HG03432 (cell line): ENCODE data around the gene VIPR2.
"Not testable (repeated sequence)": the region's sequence is repeated elsewhere in the genome, so short reads cannot be mapped to it uniquely, and the experiment has no call there.

ENCODE experiments used
- ATAC-seq: cut with Tn5 transposase; IDR thresholded peaks from one replicate; pipeline ENCODE4 v1.9.1; 2021; ENCODE audit warnings: mild to moderate bottlenecking, moderate library complexity; ENCODE audit not compliant: unreplicated experiment

The VIPR2 gene, protein sequence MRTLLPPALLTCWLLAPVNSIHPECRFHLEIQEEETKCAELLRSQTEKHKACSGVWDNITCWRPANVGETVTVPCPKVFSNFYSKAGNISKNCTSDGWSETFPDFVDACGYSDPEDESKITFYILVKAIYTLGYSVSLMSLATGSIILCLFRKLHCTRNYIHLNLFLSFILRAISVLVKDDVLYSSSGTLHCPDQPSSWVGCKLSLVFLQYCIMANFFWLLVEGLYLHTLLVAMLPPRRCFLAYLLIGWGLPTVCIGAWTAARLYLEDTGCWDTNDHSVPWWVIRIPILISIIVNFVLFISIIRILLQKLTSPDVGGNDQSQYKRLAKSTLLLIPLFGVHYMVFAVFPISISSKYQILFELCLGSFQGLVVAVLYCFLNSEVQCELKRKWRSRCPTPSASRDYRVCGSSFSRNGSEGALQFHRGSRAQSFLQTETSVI

DNA sequence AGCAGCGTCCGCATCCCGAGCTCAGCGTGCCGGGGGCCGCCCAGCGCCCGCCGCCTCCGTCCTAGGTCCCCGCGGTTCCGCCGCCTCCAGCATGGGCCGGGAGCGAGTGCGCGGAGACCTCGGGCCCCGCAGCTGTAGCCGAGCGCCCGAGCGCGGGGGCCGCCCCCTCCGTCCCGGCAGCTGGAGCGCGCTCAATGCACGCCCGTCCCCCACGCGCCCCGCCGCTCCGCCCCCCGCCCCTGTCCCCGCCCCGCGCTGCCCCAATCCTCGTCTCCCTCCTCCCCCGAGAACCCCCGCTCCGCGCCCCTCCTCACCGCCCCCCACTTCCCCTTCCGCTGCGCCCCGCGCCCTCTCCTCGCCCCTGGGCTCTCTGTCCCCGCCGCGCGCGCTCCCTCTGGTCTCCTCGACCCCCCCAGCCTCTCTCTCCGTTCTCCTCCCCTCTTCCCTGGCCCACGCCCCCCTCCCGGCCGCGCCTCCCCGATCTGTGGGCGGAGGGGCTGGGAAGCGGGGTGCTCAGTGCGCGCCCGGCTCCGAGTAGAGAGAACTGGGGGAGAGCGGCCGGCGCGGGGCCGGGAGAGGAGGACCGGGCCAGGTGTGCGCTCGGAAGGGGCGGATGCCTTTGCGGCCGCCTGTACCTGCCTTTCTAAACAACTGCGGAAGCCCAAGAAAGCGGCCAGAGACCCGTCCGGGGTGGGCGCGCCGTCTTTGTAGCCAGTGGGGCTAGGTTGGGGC, at the start of gene VIPR2:
TSS of gene VIPR2 (minus strand) at position 110 of the 732 bp plus-strand sequence. CDS start at position 14, 96 bp downstream.
- no peak for ATAC-seq

DNA sequence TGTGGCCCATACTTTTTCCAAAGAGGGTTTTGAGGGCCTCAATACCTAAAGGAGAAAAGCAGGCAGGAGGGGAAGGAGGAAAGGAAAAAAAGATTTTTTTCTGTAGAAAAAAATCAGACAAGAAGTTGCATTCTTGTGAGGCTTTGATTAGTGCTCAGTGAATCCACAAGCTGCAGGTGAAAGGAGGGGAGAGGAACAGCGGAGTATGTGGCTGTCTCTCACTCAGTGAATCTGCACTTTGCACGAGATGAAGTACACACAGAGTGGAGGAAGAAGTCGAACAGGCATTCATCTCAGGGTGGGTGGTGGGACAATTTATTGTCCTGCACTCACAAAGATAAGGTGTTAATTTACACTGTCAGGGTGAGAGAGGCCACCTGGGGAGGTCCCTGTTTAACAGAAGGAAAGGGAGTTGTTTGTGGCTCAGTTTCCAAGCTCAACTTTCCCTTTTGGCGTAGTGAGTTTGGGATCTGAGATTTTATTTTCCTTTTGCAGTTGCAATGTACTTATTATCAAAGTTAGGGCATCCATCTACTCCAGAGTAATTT, 49.0 kb upstream of the VIPR2 start:
- no peak for ATAC-seq

DNA sequence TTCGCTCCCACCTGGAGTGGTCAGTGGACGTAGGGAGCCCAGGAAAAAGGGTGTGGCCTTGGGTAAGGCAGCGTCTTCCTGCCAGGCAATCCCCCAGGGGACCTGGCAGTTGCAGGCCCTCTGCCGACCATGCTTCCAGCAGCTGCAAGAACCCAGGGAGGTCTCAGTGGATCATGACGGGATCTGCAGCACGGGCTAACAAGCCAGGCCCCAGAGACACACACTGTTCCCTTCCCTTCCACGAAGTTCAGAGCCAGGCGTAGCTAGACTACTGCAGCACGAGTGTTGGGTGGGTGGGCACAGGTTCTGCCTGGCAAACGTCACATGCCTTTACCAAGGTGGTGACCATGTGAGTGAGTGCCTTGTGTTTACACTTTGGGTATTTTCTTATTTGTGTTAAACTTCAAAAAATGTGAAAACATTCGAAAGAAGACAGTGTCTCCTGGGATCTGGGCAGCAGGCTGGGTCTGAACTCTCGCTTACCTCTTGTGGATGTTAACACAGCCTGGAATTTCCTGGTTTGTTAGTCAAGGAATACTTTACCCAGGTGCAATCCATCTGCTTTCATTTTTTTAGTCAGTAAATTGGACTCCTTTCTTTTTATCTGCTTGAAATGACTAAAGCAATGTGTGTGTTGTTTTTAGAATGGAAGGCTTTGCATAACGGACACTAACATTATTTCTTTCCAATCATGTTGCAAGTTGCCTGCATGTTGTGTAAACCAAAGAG, 48.2 kb upstream of the VIPR2 start:
- ATAC-seq = no peak

DNA sequence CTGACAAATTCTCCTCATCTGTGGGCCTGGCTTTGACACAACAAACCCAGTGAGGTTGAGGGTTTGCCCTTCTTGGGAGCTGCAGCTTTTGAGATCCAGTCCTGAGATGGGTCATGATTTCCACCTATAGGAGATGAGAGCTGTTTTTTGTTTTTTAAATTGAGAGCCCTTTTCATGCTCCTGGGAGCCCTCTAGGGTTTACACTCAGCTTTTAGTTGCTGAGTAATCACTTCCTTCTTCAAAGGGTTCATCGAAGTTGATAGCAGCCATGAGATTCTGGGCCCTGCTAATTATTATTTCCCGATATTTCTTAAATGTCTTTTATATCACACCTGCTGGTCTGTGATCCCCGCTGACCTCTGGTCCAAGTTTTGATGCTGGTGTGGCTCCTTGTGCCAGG, 47.3 kb upstream of the VIPR2 start:
- no peak for ATAC-seq

DNA sequence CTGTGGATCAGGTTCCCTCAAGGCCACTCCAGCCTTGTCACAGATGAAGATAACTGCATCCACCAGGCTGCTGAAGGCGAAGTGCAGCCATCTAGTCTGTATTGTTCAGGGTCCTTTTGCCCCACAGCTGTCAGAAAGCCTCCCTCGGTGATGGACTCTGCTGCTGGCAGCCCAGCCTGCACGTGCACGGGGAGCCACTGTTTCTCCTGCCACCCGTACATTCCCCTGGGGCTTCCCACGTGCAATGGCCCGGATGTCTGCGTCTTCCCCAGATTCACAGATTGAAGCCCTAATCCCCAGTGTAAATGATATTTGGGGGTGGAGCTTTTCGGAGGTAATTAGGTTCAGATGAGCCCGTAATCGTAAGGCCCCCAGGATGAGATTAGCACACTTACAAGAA, 46.6 kb upstream of the VIPR2 start:
- ATAC-seq = no peak

DNA sequence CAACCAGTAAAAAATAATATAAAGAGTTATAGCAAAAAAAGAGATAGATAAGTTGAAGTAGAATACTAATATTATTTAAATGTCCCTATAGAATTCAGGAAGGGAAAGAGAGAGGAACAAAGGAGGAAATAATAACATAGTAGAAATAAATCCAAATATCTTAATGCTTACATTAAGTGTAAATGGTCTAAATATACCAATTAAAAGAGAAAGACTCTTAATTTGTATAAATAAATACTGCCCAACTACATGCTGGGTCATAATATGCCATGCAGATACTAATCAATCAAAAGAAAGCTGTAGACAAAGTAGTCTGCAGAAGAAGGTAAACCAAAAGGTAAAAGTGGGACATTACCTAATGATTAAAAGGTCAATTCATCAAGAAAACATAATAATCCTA, 43.3 kb upstream of the VIPR2 start:
- no peak for ATAC-seq

DNA sequence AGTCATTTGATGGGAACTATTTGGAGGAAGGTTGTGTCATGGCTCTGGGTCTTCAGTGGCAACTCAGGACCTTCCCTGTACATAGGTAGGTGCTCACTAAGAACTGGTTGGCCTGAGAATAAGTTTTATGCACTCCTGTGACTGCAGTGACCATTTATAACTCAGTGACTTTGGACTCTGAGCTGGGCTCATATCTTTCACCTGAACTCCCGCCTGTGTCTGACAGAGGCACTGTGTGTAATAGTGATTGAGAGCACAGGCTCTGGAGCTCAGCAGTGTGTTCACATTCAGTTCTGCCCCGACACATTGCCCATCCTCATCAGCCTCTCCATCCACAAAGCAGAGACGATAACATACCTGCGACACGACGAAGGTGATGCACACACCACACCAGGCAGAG, 34.6 kb upstream of the VIPR2 start:
- no peak for ATAC-seq

DNA sequence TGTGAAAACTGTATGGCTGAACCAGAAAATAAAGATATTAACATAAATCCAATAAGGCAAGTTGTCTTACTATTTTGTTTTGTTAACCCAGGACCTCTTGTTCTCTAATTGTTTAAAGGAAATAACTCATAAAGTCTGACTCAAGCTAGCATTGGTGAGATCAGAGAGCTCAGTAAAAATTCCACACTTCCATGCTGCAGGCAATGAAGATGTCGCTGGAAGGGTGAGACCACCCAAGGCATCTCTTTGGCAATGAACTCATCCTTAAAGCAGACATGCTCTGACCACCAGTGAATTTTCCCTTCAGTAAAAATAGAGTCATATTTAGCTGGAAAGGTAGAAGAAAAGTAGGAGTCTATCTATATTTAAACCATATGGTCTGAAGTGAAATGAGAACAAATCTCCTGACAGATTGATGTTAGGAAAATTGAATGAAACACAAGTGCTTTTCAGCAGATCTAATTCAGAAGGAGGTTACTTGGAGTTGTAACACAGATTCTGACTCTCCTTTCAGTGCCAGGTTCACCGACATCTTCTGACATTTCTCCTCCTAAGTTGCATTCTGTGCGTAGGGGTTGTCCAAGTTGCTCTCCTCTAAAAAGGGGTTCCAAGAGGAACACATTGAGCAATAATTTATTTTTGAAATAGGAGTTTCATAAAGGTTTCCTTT, 32.8 kb upstream of the VIPR2 start:
- no peak for ATAC-seq

DNA sequence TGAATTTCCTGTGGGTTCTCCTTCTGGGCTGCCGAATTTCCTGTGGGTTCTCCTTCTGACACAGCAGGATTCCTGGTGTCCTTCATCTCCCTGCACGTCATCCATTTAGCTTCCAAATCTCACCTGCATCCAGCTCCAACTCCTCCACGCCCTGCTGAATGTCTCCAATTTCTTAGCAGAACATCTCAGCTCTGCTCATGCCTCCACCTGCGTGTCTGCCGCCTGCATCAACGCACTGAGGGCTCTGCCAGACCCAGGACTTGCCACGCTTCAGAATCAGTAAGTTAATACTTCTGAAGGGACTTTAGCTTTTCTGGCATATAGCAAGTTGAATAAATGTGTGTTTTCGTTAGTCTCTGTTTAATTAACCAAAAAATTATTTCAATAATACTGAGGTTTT, 31.1 kb upstream of the VIPR2 start:
- no peak for ATAC-seq

DNA sequence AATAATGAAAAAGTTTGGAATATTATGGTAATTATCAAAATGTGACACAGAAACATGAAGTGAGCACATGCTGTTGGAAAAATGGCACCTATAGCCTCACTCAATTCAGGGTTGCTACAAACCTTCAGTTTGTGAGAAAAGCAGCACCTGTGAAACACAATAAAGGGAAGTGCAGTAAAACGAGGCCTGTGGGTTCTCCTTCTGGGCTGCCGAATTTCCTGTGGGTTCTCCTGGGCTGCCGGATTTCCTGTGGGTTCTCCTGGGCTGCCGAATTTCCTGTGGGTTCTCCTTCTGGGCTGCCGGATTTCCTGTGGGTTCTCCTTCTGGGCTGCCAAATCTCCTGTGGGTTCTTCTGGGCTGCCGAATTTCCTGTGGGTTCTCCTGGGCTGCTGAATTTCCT, 30.4 kb upstream of the VIPR2 start:
- ATAC-seq = not testable (repeated sequence)

DNA sequence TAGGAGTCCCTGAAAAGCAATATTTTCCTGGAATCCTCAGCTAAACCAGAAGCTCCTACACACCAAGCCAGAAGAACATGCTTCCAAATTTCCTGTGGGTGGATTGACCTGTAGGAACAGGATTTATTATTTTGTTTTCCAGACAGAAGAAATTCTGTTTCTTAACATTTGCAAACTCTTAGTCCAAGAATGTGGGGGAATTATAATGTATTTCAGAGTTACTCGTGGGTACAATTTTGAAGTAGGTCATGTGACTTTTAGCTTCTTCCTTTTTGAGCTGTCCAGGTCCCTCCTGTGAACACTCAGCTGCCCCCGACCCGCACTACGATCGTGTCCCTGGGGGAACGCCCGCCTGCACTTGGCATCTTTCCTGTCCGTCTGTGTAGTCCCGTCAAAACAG, 27.7 kb upstream of the VIPR2 start:
- no peak for ATAC-seq

DNA sequence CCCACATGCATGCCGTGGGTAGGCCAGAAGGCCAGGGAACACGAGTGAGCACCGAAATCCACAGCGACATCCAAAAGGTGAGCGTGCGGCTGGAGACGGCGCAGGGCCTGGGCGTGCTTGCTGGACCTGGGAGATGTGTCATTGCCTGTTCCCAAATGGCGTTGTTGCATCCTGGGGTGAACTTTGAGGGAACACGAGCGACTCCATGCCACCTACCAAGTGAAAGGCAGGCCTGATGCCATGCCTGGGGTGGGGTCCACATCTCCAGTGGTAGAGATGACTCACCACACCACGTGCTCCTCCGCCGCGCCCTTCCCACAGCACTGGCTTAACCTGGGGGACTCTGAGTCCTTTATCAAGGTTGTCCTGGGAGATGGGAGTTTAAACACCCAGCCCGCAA, 24.7 kb upstream of the VIPR2 start:
- ATAC-seq = no peak

DNA sequence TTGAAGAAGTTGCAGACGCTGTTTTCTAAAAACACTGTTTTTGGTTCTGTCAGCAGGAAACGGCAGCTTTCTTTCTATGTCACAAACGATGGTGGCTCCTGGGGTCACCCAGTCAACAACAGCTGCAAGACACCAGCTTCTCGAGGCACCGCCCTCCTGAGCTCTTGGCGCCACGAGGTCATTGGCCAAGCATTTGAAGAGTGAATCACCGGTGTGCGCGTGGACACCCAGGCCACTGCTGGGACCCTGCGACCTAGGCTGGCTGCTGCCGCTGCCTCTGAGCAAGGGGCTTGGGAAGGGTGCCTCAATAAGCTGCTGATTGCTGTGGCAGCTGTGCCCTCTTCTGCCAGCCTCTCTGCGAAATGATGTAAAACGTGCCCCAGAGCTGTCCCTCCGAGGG, 22.5 kb upstream of the VIPR2 start:
- ATAC-seq = no peak

DNA sequence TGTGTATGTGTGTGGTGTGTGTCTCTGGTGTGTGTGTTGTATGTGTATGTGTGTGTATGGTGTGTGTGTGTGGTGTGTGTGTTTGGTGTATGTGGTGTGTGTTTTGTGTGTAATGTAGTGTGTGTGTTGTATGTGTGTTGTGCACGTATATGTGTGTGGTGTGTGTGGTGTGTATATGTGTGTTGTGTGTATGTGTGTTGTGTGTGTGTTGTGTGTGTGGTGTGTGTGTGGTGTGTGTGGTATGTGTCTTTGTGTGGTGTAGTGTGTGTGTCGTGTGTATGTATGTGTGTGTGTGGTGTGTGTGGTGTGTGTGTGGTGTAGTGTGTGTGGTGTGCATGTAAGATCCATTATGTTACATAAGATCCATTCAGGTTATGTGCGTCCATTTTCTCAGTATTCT, 21.9 kb upstream of the VIPR2 start:
- ATAC-seq = no peak

DNA sequence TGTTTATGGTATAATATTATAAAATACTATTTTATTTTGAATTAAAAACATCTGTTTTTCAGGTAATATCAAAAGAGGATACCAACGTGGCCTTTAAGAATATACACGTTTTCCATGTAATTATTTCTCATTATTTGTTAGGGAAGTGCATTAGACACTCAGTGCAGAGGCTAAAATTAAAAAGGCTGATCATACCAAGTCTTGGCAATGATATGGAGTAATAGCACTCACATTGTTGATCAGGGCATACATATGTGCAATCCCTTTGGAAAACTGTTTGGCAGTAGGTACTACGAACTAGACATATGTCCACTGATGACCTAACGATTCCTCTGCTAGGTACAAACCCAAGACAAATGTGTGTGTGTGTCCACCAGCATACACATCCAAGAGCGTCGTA, 20.7 kb upstream of the VIPR2 start:
- no peak for ATAC-seq

DNA sequence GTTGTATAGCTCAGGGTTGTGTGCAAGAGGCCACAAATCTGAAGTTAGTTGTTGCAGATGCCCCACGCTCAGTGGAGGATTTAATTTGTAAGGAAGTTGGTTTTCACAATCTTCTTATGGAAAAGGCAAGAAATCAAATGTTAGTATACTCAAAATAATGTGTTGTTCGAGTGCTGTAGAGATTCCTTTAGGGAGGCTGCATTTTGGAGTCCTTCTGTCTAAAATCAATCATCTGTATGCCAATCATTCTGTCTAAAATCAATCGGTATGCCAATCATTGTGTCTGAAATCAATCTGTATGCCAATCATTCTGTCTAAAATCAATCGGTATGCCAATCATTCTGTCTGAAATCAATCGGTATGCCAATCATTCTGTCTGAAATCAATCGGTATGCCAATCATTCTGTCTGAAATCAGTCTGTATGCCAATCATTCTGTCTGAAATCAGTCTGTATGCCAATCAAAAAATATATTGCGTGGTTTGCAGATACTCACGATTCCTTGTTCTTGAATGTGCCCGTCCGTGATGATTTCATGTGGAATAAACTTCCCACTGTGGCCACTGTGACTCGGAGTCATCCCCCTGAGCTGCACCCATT, 19.1 kb upstream of the VIPR2 start:
- not testable (repeated sequence) for ATAC-seq

DNA sequence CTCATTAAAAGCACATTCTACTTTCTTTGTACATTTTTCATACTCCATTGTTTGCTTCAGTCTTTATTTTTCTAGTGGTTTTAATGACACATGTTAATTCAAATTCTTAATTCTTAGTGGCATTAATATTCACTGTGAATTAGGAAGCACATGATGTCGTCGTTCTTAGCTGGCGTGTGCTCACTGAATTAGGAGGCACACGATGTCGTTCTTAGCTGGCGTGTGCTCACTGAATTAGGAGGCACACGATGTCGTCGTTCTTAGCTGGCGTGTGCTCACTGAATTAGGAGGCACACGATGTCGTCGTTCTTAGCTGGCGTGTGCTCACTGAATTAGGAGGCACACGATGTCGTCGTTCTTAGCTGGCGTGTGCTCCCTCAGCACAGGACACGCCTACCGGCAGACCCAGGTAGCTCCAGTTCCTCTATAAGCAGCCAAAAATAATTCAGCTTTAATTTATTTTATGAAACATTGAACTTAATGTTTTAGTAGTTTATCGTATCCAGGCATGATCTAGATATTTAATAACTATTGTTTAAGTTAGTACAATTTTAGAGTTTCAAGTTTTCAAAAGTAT, 17.5 kb upstream of the VIPR2 start:
- ATAC-seq = not testable (repeated sequence)

DNA sequence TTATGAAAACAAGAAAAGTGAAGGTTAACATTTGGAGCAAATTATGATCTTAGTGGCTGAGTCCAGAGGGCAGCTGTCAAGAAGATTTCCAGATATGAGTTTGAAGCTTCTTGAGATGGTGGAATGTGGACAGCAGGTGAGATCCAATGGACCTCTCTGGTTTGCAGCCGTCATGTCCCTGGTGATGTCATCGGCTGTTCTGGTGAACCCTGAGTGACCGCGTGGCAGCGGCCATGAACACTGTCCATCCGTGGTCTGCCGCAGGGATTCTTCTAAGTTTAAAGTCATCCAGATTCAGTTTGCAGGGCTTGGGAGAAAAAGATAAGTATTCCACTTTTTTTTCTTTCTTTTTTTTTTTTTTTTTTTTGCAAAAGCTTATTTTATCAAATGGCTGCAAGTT, 15.8 kb upstream of the VIPR2 start:
- no peak for ATAC-seq

DNA sequence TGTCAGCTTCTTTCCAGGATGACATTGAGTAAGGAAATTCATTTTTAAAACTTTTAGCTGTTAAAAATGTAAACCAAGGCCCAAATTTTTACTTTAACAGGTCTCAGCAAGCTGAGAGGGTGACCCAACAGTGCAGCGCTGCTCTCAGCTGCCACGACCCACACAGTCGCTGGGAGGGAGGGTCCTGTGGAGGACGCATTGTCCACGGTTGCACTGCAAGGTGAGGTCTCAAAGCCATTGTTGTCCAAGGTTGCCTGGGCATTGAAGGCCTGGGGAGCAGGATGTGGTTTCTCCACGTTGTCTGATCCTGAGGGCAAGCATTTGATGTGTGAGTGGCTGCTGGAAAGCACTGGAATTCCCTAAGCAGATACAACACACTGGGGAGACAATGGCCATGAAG, 15.1 kb upstream of the VIPR2 start:
- ATAC-seq = no peak

DNA sequence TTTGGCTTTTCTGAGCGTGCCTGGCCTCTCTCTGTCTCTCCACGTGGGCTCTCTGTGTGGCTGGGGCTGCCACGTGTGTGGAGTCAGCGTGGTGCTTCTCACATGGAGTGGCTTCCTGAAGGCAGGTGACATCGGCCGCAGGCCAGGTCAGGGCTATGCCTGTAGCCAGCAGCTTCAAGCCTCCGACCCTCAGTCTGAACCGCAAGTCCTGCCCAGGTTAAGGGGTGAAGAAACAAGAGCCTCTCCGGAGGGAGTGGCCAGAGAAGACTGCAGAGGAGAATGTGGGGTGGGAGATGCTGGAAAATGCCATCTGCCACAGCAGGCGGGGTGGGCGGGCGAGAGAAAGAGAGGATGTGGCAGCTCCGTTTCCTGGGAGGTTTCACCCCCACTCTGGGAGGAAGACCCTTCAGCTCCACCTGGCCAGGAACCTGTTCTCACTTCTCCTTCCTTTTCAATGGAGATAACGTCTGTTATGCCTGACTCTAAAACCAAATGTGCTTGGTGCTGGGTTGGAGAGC, 14.3 kb upstream of the VIPR2 start:
- ATAC-seq = no peak
